GM13977 (cell line): ENCODE measurements around the gene OGDH.

Experiments used
- DNase-seq: peaks from one replicate; pipeline ENCODE4 v3.0.0; 2012; ENCODE audit warnings: low spot score
- CTCF ChIP-seq: IDR thresholded peaks from 2 replicates; pipeline ENCODE4 v1.5.1; 2012; ENCODE audit warnings: mild to moderate bottlenecking, control low read depth; ENCODE audit not compliant: insufficient read depth; ENCODE audit errors: extremely low read depth, missing control alignments
- in situ Hi-C: fragments of 300-500 bp; cut with MboI; formaldehyde crosslinking; loops from one replicate; pipeline ENCODE4 v1.12.0; 2022; ENCODE audit warnings: low sequenced_read_pairs, low pct_unique_long_range_greater_than_20kb, mixed read lengths, inconsistent platforms; ENCODE audit not compliant: unreplicated experiment

OGDH gene

GRCh38 chr7:44618045-44618444, 11.6 kb downstream of the OGDH start:
- no peak for TF ChIP-seq CTCF
- DNase-seq: no peak
- in situ Hi-C loops: no loop called here

GRCh38 chr7:44618753-44619152, 12.3 kb downstream of the OGDH start:
- DNase-seq: no peak
- TF ChIP-seq CTCF: no peak
- in situ Hi-C loops: no loop called here

- no peak for DNase-seq
- in situ Hi-C loops: no loop called here
- no peak for TF ChIP-seq CTCF
Measured at GRCh38 chr7:44621034-44621749, 14.8 kb downstream of the OGDH start.

- no peak for DNase-seq
- no peak for TF ChIP-seq CTCF
- in situ Hi-C loops: no loop called here
Measured at GRCh38 chr7:44621750-44622103, 15.3 kb downstream of the OGDH start.

- no peak for TF ChIP-seq CTCF
- DNase-seq: peak; percentile 36
- in situ Hi-C loops: no loop called here
Measured at GRCh38 chr7:44622342-44623151, 16.1 kb downstream of the OGDH start.

- no peak for DNase-seq
Measured at GRCh38 chr7:44624318-44624717, 17.9 kb downstream of the OGDH start.

More at GRCh38 chr7:44624318-44624717, 17.9 kb downstream of the OGDH start:
- in situ Hi-C loops: no loop called here
- no peak for TF ChIP-seq CTCF
